ENCODE results near the gene ANKS3.

ANKS3 gene

DNA sequence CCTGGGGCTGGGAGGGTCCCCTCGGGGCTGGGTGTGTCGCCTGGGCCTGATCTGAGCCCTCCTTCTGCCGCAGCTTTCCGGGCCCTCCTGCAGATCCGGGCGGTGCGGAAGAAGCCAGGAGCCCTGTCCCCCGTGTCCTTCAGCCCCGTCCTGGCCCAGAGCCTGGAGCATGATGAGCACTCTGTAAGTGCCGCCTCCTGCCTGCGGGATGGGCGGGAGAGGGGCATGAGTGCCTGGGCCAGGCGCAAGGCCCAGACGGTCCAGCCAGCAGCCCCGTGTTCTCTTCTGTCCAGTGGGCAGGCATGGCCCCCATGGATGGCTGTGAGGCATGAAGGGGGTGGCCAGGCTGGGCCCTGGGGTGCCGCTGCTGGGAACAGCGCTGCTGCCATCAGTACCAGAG, 56.7 kb downstream of the ANKS3 start:
- DNase-seq = no peak
- Histone ChIP-seq H3K4me1 (ENCODE audit: control extremely low read depth in 1 of 4, control insufficient read depth in 4 of 4, insufficient read depth in 4 of 4, low read length in 3 of 4) (peaks cover 0 to 24% (median 16%) of the 10 kb centered on the region in 4 experiments), H3K36me3 (ENCODE audit: control insufficient read depth in 4 of 4, insufficient read depth in 4 of 4, low read length in 3 of 4) (peaks cover 0 to 70% (median 40%) of the 10 kb centered on the region in 4 experiments), H3K4me3 (ENCODE audit: control insufficient read depth in 1 of 7, extremely low read depth in 1 of 7, insufficient read depth in 4 of 7, low read depth in 2 of 7, low read length in 6 of 7) (no peak overlapping the region), H3K9me3 (ENCODE audit: control extremely low read depth in 1 of 5, control insufficient read depth in 4 of 5, insufficient read depth in 2 of 5, low read depth in 1 of 5, low read length in 4 of 5) (no peaks in the 10 kb centered on the region), H3K27ac (ENCODE audit: insufficient read depth in 1 of 2, low read depth in 1 of 2, low read length in 2 of 2, poor library complexity in 1 of 2, severe bottlenecking in 2 of 2) (no peak overlapping the region), H3K27me3 (replicated peaks in 2 of 5; ENCODE audit: control insufficient read depth in 4 of 5, insufficient read depth in 5 of 5, low read length in 4 of 5) (no peaks in the 10 kb centered on the region)
- ChIA-PET CTCF (interaction anchor here (1.6 kb wide), 1 partner anchor 16 kb away, joined by 4 read pairs; no protein-coding TSS in a partner anchor), POLR2A (no interaction called here)
- WGBS (ENCODE audit: insufficient coverage) = 97% methylated on average over 15 of the region's 17 CpGs

DNA sequence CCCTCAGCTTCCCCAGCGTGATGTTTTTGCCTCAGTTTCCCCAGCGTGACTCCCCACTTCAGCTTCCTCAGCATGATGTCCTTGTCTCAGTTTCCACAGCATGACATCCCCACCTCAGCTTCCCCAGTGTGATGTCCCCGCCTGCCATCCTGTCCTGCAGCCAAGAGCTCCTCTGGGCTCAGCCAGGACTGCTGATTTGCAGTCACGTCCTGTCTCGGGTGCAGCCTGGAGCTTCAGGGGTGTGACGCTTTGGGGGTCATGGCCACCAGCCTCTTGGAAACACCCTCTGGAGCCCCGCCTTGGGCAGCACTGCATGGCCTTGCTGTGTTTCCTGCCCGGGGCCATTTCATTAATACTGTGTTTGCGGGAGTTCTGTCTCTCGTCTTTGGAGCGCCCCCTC, 57.2 kb downstream of the ANKS3 start:
- CTCF ChIA-PET = interaction anchor here (1.6 kb wide), 1 partner anchor 16 kb away, joined by 4 read pairs; no protein-coding TSS in a partner anchor
- Histone ChIP-seq H3K27ac (ENCODE audit: insufficient read depth in 1 of 2, low read depth in 1 of 2, low read length in 2 of 2, poor library complexity in 1 of 2, severe bottlenecking in 2 of 2) (peak overlapping the region in 1 of 2 experiments; percentile 45), H3K4me3 (ENCODE audit: control insufficient read depth in 1 of 7, extremely low read depth in 1 of 7, insufficient read depth in 4 of 7, low read depth in 2 of 7, low read length in 6 of 7) (peak overlapping the region in 1 of 7 experiments; percentile 35), H3K9me3 (ENCODE audit: control extremely low read depth in 1 of 5, control insufficient read depth in 4 of 5, insufficient read depth in 2 of 5, low read depth in 1 of 5, low read length in 4 of 5) (no peaks in the 10 kb centered on the region), H3K4me1 (ENCODE audit: control extremely low read depth in 1 of 4, control insufficient read depth in 4 of 4, insufficient read depth in 4 of 4, low read length in 3 of 4) (peaks cover 0 to 24% (median 16%) of the 10 kb centered on the region in 4 experiments), H3K36me3 (ENCODE audit: control insufficient read depth in 4 of 4, insufficient read depth in 4 of 4, low read length in 3 of 4) (peaks cover 0 to 67% (median 39%) of the 10 kb centered on the region in 4 experiments), H3K27me3 (replicated peaks in 2 of 5; ENCODE audit: control insufficient read depth in 4 of 5, insufficient read depth in 5 of 5, low read length in 4 of 5) (no peaks in the 10 kb centered on the region)
- 96% methylated on average over 10 of the region's 11 CpGs for WGBS (ENCODE audit: insufficient coverage)
- no peak for DNase-seq
- POLR2A ChIA-PET = no interaction called here

DNA sequence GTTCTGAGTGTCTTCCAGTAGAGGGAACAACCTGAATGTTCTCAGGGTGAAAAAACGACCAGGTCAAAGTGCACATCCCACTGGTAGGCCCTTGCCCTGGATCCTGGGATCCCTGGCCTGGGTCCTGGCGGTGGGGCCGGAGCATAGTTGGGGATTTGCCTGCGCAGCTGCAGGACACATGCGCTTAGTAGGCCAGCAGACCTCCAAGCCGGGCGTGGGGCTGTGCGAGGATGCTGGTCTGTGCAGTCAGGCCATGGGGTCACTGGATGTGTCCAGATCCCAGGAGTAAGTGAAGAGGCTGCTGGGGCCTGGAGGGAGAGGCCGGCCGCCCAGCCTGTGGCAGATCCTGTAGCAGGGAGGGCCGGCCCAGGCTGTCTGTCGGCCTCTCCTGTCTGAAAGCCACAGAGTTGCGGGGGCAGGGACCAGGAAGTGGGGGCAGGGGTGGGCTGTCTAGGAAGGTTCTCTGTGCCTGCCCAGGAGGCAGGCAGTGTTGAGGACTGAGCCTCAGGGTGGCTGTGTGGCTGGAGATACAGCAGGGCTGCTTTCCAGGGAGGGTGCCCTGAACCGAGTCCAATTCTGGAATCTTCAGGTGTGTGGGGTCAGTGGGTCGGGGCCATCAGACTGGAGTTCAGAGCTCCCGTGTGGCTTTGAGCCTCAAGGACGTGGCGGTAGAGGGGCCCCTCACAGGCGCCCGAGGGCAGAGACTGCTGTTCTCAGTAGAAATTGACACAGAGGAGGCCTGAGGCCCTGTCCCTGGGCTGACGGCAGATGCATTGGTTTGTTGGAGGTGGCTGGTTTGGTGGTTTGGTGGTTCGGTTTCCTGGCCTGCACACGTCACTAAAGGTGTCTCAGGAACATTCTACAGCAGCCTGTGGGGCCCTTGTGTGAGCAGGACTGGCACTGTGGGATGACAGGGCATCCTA, 57.9 kb downstream of the ANKS3 start:
- Histone ChIP-seq H3K9me3 (ENCODE audit: control extremely low read depth in 1 of 5, control insufficient read depth in 4 of 5, insufficient read depth in 2 of 5, low read depth in 1 of 5, low read length in 4 of 5) (no peaks in the 10 kb centered on the region), H3K4me3 (ENCODE audit: control insufficient read depth in 1 of 7, extremely low read depth in 1 of 7, insufficient read depth in 4 of 7, low read depth in 2 of 7, low read length in 6 of 7) (peak overlapping the region in 2 of 7 experiments; percentile 10 to 35), H3K36me3 (ENCODE audit: control insufficient read depth in 4 of 4, insufficient read depth in 4 of 4, low read length in 3 of 4) (peaks cover under 1 to 67% (median 39%) of the 10 kb centered on the region in 4 experiments), H3K4me1 (ENCODE audit: control extremely low read depth in 1 of 4, control insufficient read depth in 4 of 4, insufficient read depth in 4 of 4, low read length in 3 of 4) (peaks cover 0 to 24% (median 16%) of the 10 kb centered on the region in 4 experiments), H3K27ac (ENCODE audit: insufficient read depth in 1 of 2, low read depth in 1 of 2, low read length in 2 of 2, poor library complexity in 1 of 2, severe bottlenecking in 2 of 2) (peak overlapping the region in 1 of 2 experiments; percentile 45), H3K27me3 (replicated peaks in 2 of 5; ENCODE audit: control insufficient read depth in 4 of 5, insufficient read depth in 5 of 5, low read length in 4 of 5) (no peaks in the 10 kb centered on the region)
- DNase-seq = peak; percentile 37 to 66 (median 66)
- WGBS (ENCODE audit: insufficient coverage) = 57% methylated on average over 15 of the region's 23 CpGs
- POLR2A ChIA-PET = no interaction called here
- CTCF ChIA-PET = interaction anchor here (1.6 kb wide), 1 partner anchor 15 kb away, joined by 4 read pairs; no protein-coding TSS in a partner anchor

DNA sequence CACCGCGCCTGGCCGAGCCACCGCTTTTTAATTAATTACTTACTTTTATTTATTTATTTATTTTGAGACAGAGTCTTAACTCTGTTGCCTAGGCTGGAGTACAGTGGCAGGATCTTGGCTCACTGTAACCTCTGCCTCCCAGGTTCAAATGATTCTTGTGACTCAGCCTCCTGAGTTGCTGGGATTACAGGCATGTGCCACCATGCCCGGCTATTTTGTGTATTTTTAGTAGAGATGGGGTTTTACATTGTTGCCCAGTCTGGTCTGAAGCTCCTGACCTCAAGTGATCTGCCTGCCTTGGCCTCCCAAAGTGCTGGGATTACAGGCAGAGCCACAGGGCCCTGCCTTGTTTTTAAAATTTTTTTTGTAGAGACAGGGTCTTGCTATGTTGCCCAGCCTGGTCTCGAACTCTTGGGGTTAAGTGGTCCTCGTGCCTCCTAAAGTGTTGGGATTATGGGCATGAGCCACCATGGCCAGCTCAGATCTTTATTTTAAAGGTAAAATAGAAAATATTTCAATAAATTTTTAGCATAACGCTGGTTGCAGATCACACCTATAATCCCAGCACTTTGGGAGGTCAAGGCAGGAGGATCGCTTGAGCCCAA, 59.0 kb downstream of the ANKS3 start:
- Histone ChIP-seq H3K4me3 (ENCODE audit: control insufficient read depth in 1 of 7, extremely low read depth in 1 of 7, insufficient read depth in 4 of 7, low read depth in 2 of 7, low read length in 6 of 7) (no peak overlapping the region), H3K27ac (ENCODE audit: insufficient read depth in 1 of 2, low read depth in 1 of 2, low read length in 2 of 2, poor library complexity in 1 of 2, severe bottlenecking in 2 of 2) (no peak overlapping the region), H3K4me1 (ENCODE audit: control extremely low read depth in 1 of 4, control insufficient read depth in 4 of 4, insufficient read depth in 4 of 4, low read length in 3 of 4) (peaks cover 0 to 24% (median 16%) of the 10 kb centered on the region in 4 experiments), H3K27me3 (replicated peaks in 2 of 5; ENCODE audit: control insufficient read depth in 4 of 5, insufficient read depth in 5 of 5, low read length in 4 of 5) (no peaks in the 10 kb centered on the region), H3K36me3 (ENCODE audit: control insufficient read depth in 4 of 4, insufficient read depth in 4 of 4, low read length in 3 of 4) (peaks cover 2 to 62% (median 36%) of the 10 kb centered on the region in 4 experiments), H3K9me3 (ENCODE audit: control extremely low read depth in 1 of 5, control insufficient read depth in 4 of 5, insufficient read depth in 2 of 5, low read depth in 1 of 5, low read length in 4 of 5) (no peaks in the 10 kb centered on the region)
- 100% methylated on average over 2 of the region's 9 CpGs for whole genome bisulfite sequencing (ENCODE audit: insufficient coverage)
- no peak for DNase-seq
- ChIA-PET CTCF (no interaction called here), POLR2A (no interaction called here)

DNA sequence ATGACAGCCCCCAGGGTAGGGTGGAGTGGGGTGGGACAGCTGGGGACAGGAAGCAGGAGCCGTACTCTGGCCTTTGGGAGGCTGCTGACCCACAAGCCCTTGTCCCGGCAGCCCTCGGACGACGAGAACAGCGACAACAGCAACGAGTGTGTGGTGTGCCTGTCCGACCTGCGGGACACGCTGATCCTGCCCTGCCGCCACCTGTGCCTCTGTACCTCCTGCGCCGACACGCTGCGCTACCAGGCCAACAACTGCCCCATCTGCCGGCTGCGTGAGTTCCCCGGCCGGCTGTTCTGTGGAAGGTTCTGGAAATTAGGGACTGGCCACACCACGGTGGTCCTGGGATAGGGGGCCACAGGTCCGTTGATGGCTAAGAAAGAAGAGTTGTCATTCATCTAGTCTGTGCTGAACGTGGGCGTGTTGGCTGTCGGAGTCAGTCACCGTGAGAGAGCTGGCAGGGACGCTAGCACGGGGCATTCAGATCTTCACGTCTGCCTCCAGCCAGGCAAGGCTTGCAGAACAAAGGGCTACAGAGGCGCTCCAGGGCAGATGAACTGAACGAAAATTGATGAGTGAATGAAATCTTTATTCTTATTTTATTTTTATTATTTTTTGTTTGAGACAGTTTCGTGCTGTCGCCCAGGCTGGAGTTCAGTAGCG, 60.6 kb downstream of the ANKS3 start:
- no peak overlapping the region for H3K4me3 ChIP-seq (ENCODE audit: control insufficient read depth in 1 of 7, extremely low read depth in 1 of 7, insufficient read depth in 4 of 7, low read depth in 2 of 7, low read length in 6 of 7)
- WGBS (ENCODE audit: insufficient coverage) = 97% methylated on average over 24 of the region's 33 CpGs
- no peak overlapping the region for H3K27ac ChIP-seq (ENCODE audit: insufficient read depth in 1 of 2, low read depth in 1 of 2, low read length in 2 of 2, poor library complexity in 1 of 2, severe bottlenecking in 2 of 2)
- H3K4me1 ChIP-seq (ENCODE audit: control extremely low read depth in 1 of 4, control insufficient read depth in 4 of 4, insufficient read depth in 4 of 4, low read length in 3 of 4) = peaks cover 0 to 24% (median 16%) of the 10 kb centered on the region in 4 experiments
- ChIA-PET CTCF (interaction anchor here (1.0 kb wide), 1 partner anchor 23 kb away, joined by 3 read pairs; no protein-coding TSS in a partner anchor), POLR2A (interaction anchor here (1.1 kb wide), 1 partner anchor 12 kb away, joined by 3 read pairs; no protein-coding TSS in a partner anchor)
- H3K9me3 ChIP-seq (ENCODE audit: control extremely low read depth in 1 of 5, control insufficient read depth in 4 of 5, insufficient read depth in 2 of 5, low read depth in 1 of 5, low read length in 4 of 5) = no peaks in the 10 kb centered on the region
- H3K27me3 ChIP-seq (replicated peaks in 2 of 5; ENCODE audit: control insufficient read depth in 4 of 5, insufficient read depth in 5 of 5, low read length in 4 of 5) = no peaks in the 10 kb centered on the region
- H3K36me3 ChIP-seq (ENCODE audit: control insufficient read depth in 4 of 4, insufficient read depth in 4 of 4, low read length in 3 of 4) = peaks cover 6 to 61% (median 38%) of the 10 kb centered on the region in 4 experiments
- no peak for DNase-seq

DNA sequence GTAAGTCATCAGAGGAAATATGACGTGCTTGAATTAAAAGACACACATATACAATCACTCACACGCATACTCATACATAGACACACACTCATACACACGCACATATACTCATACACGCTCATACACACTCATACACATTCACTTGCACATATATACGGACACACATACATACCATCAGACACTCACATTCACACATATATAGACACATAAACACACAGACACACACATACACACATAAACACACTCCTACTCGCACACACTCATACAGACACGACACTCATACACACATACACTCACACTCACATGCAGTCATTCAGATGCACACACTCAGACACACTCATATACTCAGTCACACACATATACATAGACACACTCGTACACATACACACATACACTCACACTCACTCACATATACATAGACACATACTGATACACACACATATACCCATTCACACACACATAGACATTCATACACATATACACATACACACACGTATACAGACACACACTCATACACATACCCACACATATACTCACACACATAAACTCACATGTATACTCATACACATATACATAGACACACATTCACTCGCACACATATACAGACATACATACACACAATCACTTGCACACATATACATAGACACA, 65.6 kb downstream of the ANKS3 start:
- Histone ChIP-seq H3K27ac (ENCODE audit: insufficient read depth in 1 of 2, low read depth in 1 of 2, low read length in 2 of 2, poor library complexity in 1 of 2, severe bottlenecking in 2 of 2) (no peak overlapping the region), H3K27me3 (replicated peaks in 2 of 5; ENCODE audit: control insufficient read depth in 4 of 5, insufficient read depth in 5 of 5, low read length in 4 of 5) (no peaks in the 10 kb centered on the region), H3K4me3 (ENCODE audit: control insufficient read depth in 1 of 7, extremely low read depth in 1 of 7, insufficient read depth in 4 of 7, low read depth in 2 of 7, low read length in 6 of 7) (no peak overlapping the region), H3K36me3 (ENCODE audit: control insufficient read depth in 4 of 4, insufficient read depth in 4 of 4, low read length in 3 of 4) (peaks cover 10 to 63% (median 45%) of the 10 kb centered on the region in 4 experiments), H3K4me1 (ENCODE audit: control extremely low read depth in 1 of 4, control insufficient read depth in 4 of 4, insufficient read depth in 4 of 4, low read length in 3 of 4) (peaks cover 5 to 33% (median 28%) of the 10 kb centered on the region in 4 experiments), H3K9me3 (ENCODE audit: control extremely low read depth in 1 of 5, control insufficient read depth in 4 of 5, insufficient read depth in 2 of 5, low read depth in 1 of 5, low read length in 4 of 5) (no peaks in the 10 kb centered on the region)
- DNase-seq = no peak
- ChIA-PET POLR2A (no interaction called here), CTCF (interaction anchor here (0.8 to 1.0 kb wide), 2 partner anchors 14 to 18 kb away, joined by 3 to 5 read pairs; no protein-coding TSS in a partner anchor)
- 98% methylated on average over 10 of the region's 10 CpGs for WGBS (ENCODE audit: insufficient coverage)

All from common myeloid progenitor, CD34-positive (primary cell).